NCI-H524 (cell line): Measurements from ENCODE around the gene MAST3.
A peak's percentile ranks its signal among the peaks of the same experiment; 100 is the strongest.
"Not testable (repeated sequence)": the region's sequence is repeated elsewhere in the genome, so short reads cannot be mapped to it uniquely, and the experiment has no call there.

Experiments used
- DNase-seq, 2 experiments: peaks; one replicate each; lab custom pipeline; 2025; lab: John Stamatoyannopoulos, UW

The MAST3 gene

GRCh38 chr19:18137657-18138339 is 40.2 kb downstream of the MAST3 start:
- DNase-seq = no peak

- no peak for DNase-seq
Observed at GRCh38 chr19:18140473-18140872, 42.9 kb downstream of the MAST3 start.

GRCh38 chr19:18141031-18141430 is 43.5 kb downstream of the MAST3 start:
- DNase-seq = no peak

GRCh38 chr19:18143902-18144301 is 46.3 kb downstream of the MAST3 start:
- DNase-seq = no peak

- DNase-seq = no peak
Observed at GRCh38 chr19:18144361-18144760, 46.8 kb downstream of the MAST3 start.

GRCh38 chr19:18144906-18145305 is 47.3 kb downstream of the MAST3 start:
- no peak for DNase-seq

- no peak for DNase-seq
Observed at GRCh38 chr19:18145391-18145999, 47.9 kb downstream of the MAST3 start.

- no peak for DNase-seq
Observed at GRCh38 chr19:18147396-18147795, 49.8 kb downstream of the MAST3 start.

- DNase-seq = no peak
Observed at GRCh38 chr19:18149596-18149975, 52.0 kb downstream of the MAST3 start.

GRCh38 chr19:18150776-18151624 is 53.4 kb downstream of the MAST3 start:
- DNase-seq = no peak

- DNase-seq = peak; percentile 99 to 100
Observed at GRCh38 chr19:18152442-18152816, 54.9 kb downstream of the MAST3 start.

GRCh38 chr19:18152817-18153555 is 55.4 kb downstream of the MAST3 start, which contains the start of gene PIK3R2:
Gene PIK3R2 (plus strand): TSS chr19:18153163. CDS start chr19:18155880, 2,717 bp downstream.
- peak; percentile 99 to 100 for DNase-seq

GRCh38 chr19:18153556-18154134 is 56.1 kb downstream of the MAST3 start:
- no peak for DNase-seq

- no peak for DNase-seq
Observed at GRCh38 chr19:18155095-18156087, 57.8 kb downstream of the MAST3 start.

- DNase-seq = no peak
Observed at GRCh38 chr19:18156268-18156667, 58.7 kb downstream of the MAST3 start.

- peak; percentile 95 to 97 for DNase-seq
Observed at GRCh38 chr19:18156841-18157464, 59.4 kb downstream of the MAST3 start.

GRCh38 chr19:18157465-18158063 is 60.0 kb downstream of the MAST3 start:
- peak; percentile 84 to 95 for DNase-seq

GRCh38 chr19:18158467-18158866 is 60.9 kb downstream of the MAST3 start:
- DNase-seq = no peak

GRCh38 chr19:18159059-18159616 is 61.6 kb downstream of the MAST3 start:
- DNase-seq = not testable (repeated sequence)
